SK-N-MC (cell line): ENCODE results near the gene LRP1B.

Source experiments
- EZH2 ChIP-seq: fragments of 200-600 bp; sonication (generic); IDR thresholded peaks from one replicate; pipeline ENCODE4 v1.6.1; 2017; ENCODE audit warnings: antibody characterized with exemption
- FOXP2 ChIP-seq: optimal IDR thresholded peaks from 2 replicates; pipeline ENCODE3; 2011; ENCODE audit warnings: mild to moderate bottlenecking, moderate library complexity; ENCODE audit not compliant: insufficient read depth; ENCODE audit errors: extremely low read length, control extremely low read depth
- POLR2AphosphoS5 ChIP-seq: IDR thresholded peaks from 2 replicates; pipeline ENCODE4 v1.6.1; 2012; ENCODE audit warnings: mild to moderate bottlenecking, low read depth, low read length, borderline replicate concordance

GRCh38 chr2:141362311-141362710, 768.5 kb downstream of the LRP1B start:
- no peak for TF ChIP-seq EZH2
- TF ChIP-seq POLR2AphosphoS5 = no peak
- TF ChIP-seq FOXP2 = no peak
